Stimulated activated effector memory CD8-positive, alpha-beta T cell treated with anti-CD3 and anti-CD28 coated beads, Interleukin-12 subunit alpha, Interleukin-12 subunit beta, amount 100 ng/mL, for 72 hours (primary cell): Measurements from ENCODE around the gene BBX.

Source experiments
- ATAC-seq: fragments of 150-1000 bp; cut with Tn5 transposase; 2 replicates; pipeline ENCODE4 v1.10.0; 2021
- DNase-seq, 2 donors: peaks; one replicate each; pipeline ENCODE4 v3.0.0; 2021 to 2022; ENCODE audit warnings: low spot score in 2 of 2
- H3K27ac Mint-ChIP-seq: one replicate; pipeline ENCODE4 v1.8.0; 2022; ENCODE audit warnings: mild to moderate bottlenecking, mixed read lengths
- H3K36me3 Mint-ChIP-seq: one replicate; pipeline ENCODE4 v1.8.0; 2022; ENCODE audit warnings: mild to moderate bottlenecking, mixed read lengths
- H3K4me1 Mint-ChIP-seq: one replicate; pipeline ENCODE4 v1.8.0; 2022; ENCODE audit warnings: mixed read lengths
- H3K4me3 Mint-ChIP-seq: one replicate; pipeline ENCODE4 v1.8.0; 2022; ENCODE audit warnings: mild to moderate bottlenecking, mixed read lengths
- H3K9me3 Mint-ChIP-seq: one replicate; pipeline ENCODE4 v1.8.0; 2022; ENCODE audit warnings: mixed read lengths

Gene BBX

GRCh38 chr3:107643038-107643883 lies 120.5 kb downstream of the BBX start:
- Mint-ChIP-seq H3K27ac (no peak overlapping the region), H3K36me3 (no peaks in the 10 kb centered on the region), H3K9me3 (no peaks in the 10 kb centered on the region), H3K4me1 (peaks cover 10% of the 10 kb centered on the region), H3K4me3 (no peak overlapping the region)
- ATAC-seq (no peak), DNase-seq (no peak)

DNA sequence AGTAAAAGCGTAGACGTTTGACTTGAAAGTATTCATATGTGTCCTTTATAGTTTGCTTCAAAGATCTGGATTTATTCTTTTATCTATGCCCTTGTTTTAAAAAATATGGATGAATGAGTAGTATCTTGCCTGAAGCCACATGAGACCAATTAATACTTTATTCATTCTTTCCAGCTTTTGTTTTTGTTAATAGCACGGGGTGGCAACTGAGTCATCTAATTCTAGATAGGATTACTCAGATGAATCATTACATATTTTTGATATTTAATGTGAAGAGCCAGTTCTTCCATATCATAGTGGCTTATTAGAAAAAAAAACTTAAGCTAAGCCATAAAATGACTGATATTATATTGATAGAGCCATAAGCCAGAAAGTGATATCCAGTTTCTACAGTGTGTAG lies 121.9 kb downstream of the BBX start:
- no peak for DNase-seq
- ATAC-seq: peak; percentile 45
- peaks cover 15% of the 10 kb centered on the region for H3K4me1 Mint-ChIP-seq

GRCh38 chr3:107650788-107651187 lies 128.0 kb downstream of the BBX start:
- H3K4me1 Mint-ChIP-seq: peaks cover 12% of the 10 kb centered on the region
- no peaks in the 10 kb centered on the region for H3K9me3 Mint-ChIP-seq
- H3K4me3 Mint-ChIP-seq: no peak overlapping the region
- no peaks in the 10 kb centered on the region for H3K36me3 Mint-ChIP-seq
- peak overlapping the region; percentile 14 for H3K27ac Mint-ChIP-seq
- no peak for ATAC-seq
- no peak for DNase-seq

More for the DNA sequence above, 121.9 kb downstream of the BBX start:
- H3K36me3 Mint-ChIP-seq: no peaks in the 10 kb centered on the region
- no peak overlapping the region for H3K4me3 Mint-ChIP-seq
- H3K27ac Mint-ChIP-seq: no peak overlapping the region
- no peaks in the 10 kb centered on the region for H3K9me3 Mint-ChIP-seq

DNA sequence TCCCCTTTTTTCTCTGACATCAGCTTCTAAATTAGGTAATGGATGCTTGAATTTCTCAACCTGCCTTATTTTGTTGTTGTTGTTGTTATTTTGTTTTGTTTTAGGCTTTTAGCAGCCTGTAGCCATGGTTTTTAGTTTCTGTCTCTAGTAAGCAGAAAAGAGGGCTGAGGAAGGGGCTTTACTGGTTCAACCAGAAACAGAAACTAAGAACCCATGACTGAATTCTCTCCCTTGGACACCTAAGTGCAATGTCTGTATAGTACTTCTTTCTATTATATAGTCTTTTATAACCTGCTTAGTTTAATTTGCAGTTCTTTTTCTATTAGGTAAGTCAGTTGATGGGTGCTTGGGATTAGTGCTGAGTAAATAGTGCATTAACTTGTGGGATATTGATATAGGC lies 129.0 kb downstream of the BBX start:
- H3K4me1 Mint-ChIP-seq: peaks cover 12% of the 10 kb centered on the region
- peak overlapping the region; percentile 80 for H3K27ac Mint-ChIP-seq
- H3K9me3 Mint-ChIP-seq: no peaks in the 10 kb centered on the region
- DNase-seq (no peak), ATAC-seq (peak; percentile 70)
- H3K36me3 Mint-ChIP-seq: no peaks in the 10 kb centered on the region
- H3K4me3 Mint-ChIP-seq: no peak overlapping the region

- ATAC-seq: no peak
- H3K36me3 Mint-ChIP-seq: no peaks in the 10 kb centered on the region
- peaks cover 7% of the 10 kb centered on the region for H3K4me1 Mint-ChIP-seq
- no peak overlapping the region for H3K4me3 Mint-ChIP-seq
- H3K27ac Mint-ChIP-seq: no peak overlapping the region
- H3K9me3 Mint-ChIP-seq: no peaks in the 10 kb centered on the region
- DNase-seq: no peak
Measured at GRCh38 chr3:107654218-107654617, 131.5 kb downstream of the BBX start.

DNA sequence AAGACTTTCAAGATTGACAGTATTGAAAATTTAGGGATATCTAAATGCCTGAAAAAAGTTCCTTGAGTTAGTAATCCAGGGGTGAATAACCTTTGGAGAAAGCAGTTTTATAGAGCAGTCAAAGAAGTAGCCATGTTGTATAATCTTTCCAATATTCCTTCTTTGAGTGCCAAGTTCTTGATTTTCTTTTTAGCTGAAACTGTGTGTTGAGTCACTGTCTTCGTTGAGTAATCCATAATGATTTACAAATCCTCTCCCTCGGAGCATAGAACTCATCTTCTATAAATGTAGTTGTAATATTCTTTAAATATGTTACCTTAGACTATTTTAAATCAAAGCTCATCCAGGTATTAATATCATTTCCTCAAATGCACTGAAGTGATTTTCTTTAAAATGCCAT lies 135.2 kb downstream of the BBX start:
- Mint-ChIP-seq H3K9me3 (no peaks in the 10 kb centered on the region), H3K4me1 (peaks cover 12% of the 10 kb centered on the region), H3K4me3 (no peak overlapping the region), H3K36me3 (no peaks in the 10 kb centered on the region), H3K27ac (no peak overlapping the region)
- ATAC-seq: no peak
- no peak for DNase-seq

GRCh38 chr3:107660306-107660976 lies 137.7 kb downstream of the BBX start:
- DNase-seq (no peak), ATAC-seq (no peak)
- Mint-ChIP-seq H3K4me3 (no peak overlapping the region), H3K36me3 (no peaks in the 10 kb centered on the region), H3K27ac (no peak overlapping the region), H3K9me3 (no peaks in the 10 kb centered on the region), H3K4me1 (peaks cover 20% of the 10 kb centered on the region)

DNA sequence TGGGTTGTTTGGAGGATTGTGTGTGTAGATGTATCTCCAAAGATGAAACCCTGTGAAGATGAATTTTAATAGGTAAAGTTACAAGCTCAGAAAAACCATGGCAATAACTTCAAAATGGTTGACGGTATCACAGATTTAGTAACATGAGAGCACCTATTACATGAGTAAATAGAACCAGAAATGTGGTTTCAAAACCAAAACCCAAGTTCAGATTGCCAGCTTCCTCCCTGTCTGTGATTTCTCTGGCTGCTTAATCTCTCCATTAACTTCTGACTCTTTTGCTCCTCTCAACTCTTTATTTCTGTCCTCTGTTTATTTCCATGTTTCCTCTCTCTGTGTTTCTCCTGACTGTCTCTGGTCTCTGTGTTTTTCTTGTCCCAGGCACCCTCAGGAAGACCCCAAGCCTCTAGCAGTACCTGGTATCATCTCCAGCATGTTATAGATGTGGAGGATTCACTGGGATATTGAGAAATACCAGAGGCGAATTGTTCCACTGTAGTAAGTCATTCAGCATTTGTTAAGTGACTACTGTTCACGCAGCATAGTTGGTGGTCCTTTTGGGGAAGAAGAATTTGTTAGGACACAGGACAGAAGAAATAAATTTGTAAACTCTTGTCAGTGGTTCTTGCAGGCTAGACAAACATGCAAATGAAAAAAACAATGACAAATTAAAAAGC lies 138.8 kb downstream of the BBX start:
- Mint-ChIP-seq H3K4me3 (no peak overlapping the region), H3K4me1 (peaks cover 25% of the 10 kb centered on the region), H3K9me3 (no peaks in the 10 kb centered on the region), H3K36me3 (no peaks in the 10 kb centered on the region), H3K27ac (peak overlapping the region; percentile 48)
- ATAC-seq (peak; percentile 79), DNase-seq (no peak)

DNA sequence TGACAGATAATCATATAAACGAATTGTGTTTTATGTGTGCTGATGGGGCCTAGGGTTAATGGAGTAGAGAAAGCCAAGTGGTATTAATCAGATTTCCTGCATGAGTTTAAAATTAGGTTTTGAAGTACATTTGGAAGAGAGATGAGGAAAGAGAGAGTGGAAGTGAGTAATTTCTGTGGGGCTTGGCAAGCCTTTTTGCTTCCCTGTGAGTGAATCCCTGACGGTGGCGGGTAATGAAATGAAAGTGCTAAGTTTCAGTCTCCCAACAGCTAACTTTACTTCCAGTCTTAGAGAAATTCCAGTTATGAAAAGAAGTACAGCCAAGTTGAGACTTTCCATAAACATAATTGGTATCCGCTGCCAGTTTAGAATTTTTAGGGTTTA lies 139.4 kb downstream of the BBX start:
- Mint-ChIP-seq H3K36me3 (no peaks in the 10 kb centered on the region), H3K27ac (peak overlapping the region; percentile 48), H3K4me3 (no peak overlapping the region), H3K9me3 (no peaks in the 10 kb centered on the region), H3K4me1 (peaks cover 25% of the 10 kb centered on the region)
- no peak for ATAC-seq
- DNase-seq: no peak

- no peaks in the 10 kb centered on the region for H3K36me3 Mint-ChIP-seq
- no peak overlapping the region for H3K27ac Mint-ChIP-seq
- H3K4me1 Mint-ChIP-seq: peaks cover 25% of the 10 kb centered on the region
- H3K9me3 Mint-ChIP-seq: no peaks in the 10 kb centered on the region
- no peak for DNase-seq
- no peak for ATAC-seq
- no peak overlapping the region for H3K4me3 Mint-ChIP-seq
Measured at GRCh38 chr3:107662586-107662985, 139.8 kb downstream of the BBX start.

DNA sequence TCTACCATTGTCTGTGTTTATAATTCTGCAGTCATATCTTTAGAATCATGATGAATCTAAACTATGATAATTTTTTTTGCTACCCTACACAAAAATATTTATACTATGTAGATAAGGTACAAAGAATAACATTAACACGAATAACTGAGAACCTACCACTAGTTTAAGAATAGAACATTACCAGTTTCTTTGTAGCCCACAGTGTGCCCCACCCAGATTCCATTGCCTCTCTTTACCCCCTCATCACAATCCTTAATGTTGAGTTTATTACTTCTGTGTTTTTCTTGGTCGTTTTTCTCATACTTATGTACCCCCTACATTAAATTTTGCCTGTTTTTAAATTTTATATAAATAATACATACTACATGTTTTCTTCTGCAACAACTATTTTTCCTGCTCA lies 140.5 kb downstream of the BBX start:
- no peak overlapping the region for H3K4me3 Mint-ChIP-seq
- H3K36me3 Mint-ChIP-seq: no peaks in the 10 kb centered on the region
- H3K27ac Mint-ChIP-seq: no peak overlapping the region
- ATAC-seq (no peak), DNase-seq (no peak)
- no peaks in the 10 kb centered on the region for H3K9me3 Mint-ChIP-seq
- peaks cover 25% of the 10 kb centered on the region for H3K4me1 Mint-ChIP-seq

DNA sequence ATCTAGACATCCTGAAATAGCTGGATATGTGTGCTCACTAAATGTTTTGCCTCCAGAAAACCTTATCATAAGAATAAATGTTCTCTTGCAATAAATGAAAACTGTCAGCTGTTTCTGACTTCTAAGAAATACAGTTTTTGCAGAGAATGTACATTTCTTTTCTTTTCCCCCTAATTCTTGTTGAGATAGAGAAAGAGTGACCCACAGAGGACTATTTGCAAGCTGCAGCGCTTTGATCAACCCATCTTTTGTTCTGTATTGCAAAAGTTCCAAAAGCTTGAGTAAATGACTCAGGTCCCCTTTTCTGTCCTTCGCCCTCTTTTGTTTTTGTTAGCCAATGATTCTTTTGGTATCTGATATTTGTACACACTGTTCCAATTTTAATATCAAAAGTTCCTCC lies 141.9 kb downstream of the BBX start:
- DNase-seq: no peak
- H3K27ac Mint-ChIP-seq: no peak overlapping the region
- H3K36me3 Mint-ChIP-seq: no peaks in the 10 kb centered on the region
- H3K4me3 Mint-ChIP-seq: no peak overlapping the region
- H3K9me3 Mint-ChIP-seq: no peaks in the 10 kb centered on the region
- no peak for ATAC-seq
- peaks cover 25% of the 10 kb centered on the region for H3K4me1 Mint-ChIP-seq

GRCh38 chr3:107665351-107665750 lies 142.6 kb downstream of the BBX start:
- Mint-ChIP-seq H3K27ac (no peak overlapping the region), H3K9me3 (no peaks in the 10 kb centered on the region), H3K4me1 (peaks cover 25% of the 10 kb centered on the region), H3K4me3 (no peak overlapping the region), H3K36me3 (no peaks in the 10 kb centered on the region)
- no peak for DNase-seq
- ATAC-seq: no peak

DNA sequence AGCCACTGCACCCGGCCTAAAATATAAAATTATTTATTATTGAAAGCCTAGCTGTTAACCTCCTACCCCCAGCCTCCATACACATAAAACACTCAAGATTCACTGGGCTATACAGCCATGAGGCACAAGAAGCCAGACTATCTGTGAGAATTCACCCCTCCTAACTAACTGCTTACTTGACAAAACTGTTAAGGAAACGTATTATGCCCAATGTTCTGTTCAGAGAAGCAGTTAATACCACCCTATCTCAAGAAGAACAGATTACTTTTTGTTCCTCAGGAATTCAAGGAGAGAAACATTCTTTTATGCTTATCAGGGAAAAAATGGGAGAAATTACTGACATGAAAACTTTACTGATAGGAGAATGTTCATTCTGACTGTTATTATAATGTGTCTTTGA lies 144.1 kb downstream of the BBX start:
- H3K27ac Mint-ChIP-seq: no peak overlapping the region
- no peaks in the 10 kb centered on the region for H3K9me3 Mint-ChIP-seq

GRCh38 chr3:107668416-107668815 lies 145.7 kb downstream of the BBX start:
- H3K27ac Mint-ChIP-seq: no peak overlapping the region
- H3K4me1 Mint-ChIP-seq: peaks cover 13% of the 10 kb centered on the region
- DNase-seq: no peak
- H3K9me3 Mint-ChIP-seq: no peaks in the 10 kb centered on the region
- no peaks in the 10 kb centered on the region for H3K36me3 Mint-ChIP-seq
- ATAC-seq: no peak
- H3K4me3 Mint-ChIP-seq: no peak overlapping the region

More for the DNA sequence above, 144.1 kb downstream of the BBX start:
- Mint-ChIP-seq H3K36me3 (no peaks in the 10 kb centered on the region), H3K4me1 (peaks cover 18% of the 10 kb centered on the region), H3K4me3 (no peak overlapping the region)
- no peak for DNase-seq
- no peak for ATAC-seq

- Mint-ChIP-seq H3K36me3 (no peaks in the 10 kb centered on the region), H3K27ac (no peak overlapping the region), H3K4me1 (peaks cover 13% of the 10 kb centered on the region), H3K4me3 (no peak overlapping the region), H3K9me3 (no peaks in the 10 kb centered on the region)
- DNase-seq (no peak), ATAC-seq (no peak)
Measured at GRCh38 chr3:107668963-107669362, 146.2 kb downstream of the BBX start.
